ENCODE data around the gene EPB41L4B.

DNA sequence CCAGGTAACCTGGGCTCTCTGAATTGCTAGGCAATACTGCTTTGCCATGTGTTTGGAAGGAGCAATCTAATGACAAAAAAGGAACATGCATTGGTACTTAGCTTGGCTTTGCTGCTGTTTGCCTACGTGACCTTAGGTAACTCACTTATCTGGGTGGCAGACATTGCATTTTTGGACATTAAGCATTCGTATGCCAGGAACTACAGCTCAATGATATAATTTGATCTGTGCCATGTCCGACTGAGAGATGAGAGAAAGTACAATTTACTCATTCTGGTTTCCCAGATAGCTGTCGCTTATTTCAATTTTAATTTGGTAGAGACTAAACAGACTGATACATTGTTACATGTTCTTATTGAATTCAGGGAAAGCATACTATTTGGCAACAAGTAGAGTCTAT is 90.6 kb downstream of the EPB41L4B start:
- TF ChIP-seq, protein P1, sequence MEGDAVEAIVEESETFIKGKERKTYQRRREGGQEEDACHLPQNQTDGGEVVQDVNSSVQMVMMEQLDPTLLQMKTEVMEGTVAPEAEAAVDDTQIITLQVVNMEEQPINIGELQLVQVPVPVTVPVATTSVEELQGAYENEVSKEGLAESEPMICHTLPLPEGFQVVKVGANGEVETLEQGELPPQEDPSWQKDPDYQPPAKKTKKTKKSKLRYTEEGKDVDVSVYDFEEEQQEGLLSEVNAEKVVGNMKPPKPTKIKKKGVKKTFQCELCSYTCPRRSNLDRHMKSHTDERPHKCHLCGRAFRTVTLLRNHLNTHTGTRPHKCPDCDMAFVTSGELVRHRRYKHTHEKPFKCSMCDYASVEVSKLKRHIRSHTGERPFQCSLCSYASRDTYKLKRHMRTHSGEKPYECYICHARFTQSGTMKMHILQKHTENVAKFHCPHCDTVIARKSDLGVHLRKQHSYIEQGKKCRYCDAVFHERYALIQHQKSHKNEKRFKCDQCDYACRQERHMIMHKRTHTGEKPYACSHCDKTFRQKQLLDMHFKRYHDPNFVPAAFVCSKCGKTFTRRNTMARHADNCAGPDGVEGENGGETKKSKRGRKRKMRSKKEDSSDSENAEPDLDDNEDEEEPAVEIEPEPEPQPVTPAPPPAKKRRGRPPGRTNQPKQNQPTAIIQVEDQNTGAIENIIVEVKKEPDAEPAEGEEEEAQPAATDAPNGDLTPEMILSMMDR (IDR thresholded peaks at IDR 0.05), result no peak
- TF ChIP-seq POLR2A (IDR thresholded peaks at IDR 0.05) (no peak), POLR2AphosphoS5 (IDR thresholded peaks at IDR 0.05) (no peak)

Data from breast epithelium (tissue), 3 donors.